ENCODE data around the gene RETREG3. TPM values are rescaled to one million over a fixed set of nuclear protein-coding genes. Genes with fewer than 3 reads are reported as not detected.
"Not testable (repeated sequence)": the region's sequence is repeated elsewhere in the genome, so short reads cannot be mapped to it uniquely, and the experiment has no call there.

The RETREG3 gene
- total and polyA plus RNA-seq, 7 donors = 13.9 to 43.2 (median 35.0) TPM

DNA sequence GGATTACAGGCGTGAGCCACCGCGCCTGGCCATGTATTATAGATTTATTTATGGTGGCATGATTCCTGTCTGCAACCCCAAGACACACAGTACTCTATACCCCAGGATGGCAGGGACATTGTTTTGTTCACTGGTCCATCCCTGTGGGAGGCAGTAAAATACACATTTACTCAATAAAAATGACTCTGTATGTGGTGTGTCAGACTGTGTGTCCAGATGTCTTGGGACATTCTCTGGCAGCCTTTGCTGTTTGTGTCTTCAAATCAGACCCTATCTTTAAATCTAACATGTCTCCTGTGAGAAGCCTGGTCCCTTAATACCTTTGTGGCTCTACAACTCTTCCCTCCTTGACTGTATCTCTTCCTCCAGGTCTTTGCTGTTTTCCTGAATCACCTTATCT is 48.9 kb downstream of the RETREG3 start:
- H3K4me3 ChIP-seq = no peak overlapping the region
- DNase-seq (no peak), ATAC-seq (no peak)
- peaks cover 2 to 14% of the 10 kb centered on the region in 2 donors for H3K36me3 ChIP-seq (ENCODE audit: insufficient read depth in 1 of 2, low read depth in 1 of 2)
- H3K27ac ChIP-seq = no peak overlapping the region
- H3K27me3 ChIP-seq (ENCODE audit: insufficient read depth in 3 of 3, low read length in 2 of 3) = no peaks in the 10 kb centered on the region
- WGBS, 3 donors = 74 to 86% (median 79%) methylated on average over 3 of the region's 3 CpGs
- no peaks in the 10 kb centered on the region for H3K9me3 ChIP-seq
- intact Hi-C loops (cut with DNase I) = no loop called here
- peaks cover 22% of the 10 kb centered on the region for H3K4me1 ChIP-seq
- no peak for TF ChIP-seq CTCF (IDR thresholded peaks at IDR 0.05)

DNA sequence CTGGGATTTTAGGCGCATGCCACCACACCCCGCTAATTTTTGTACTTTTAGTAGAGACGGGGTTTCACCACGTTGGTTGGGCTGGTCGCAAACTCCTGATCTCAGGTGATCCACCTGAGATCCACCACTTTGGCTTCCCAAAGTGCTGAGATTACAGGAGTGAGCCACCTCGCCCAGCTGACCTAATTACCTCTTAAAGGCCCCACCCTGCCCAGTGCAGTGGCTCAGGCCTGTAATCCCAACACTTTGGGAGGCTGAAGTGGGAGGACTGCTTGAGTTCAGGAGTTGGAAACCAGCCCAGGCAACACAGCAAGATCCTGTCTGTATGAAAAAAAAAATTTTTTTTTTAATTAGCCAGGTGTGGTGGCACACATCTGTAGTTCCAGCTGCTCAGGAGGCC is 50.1 kb downstream of the RETREG3 start:
- no peaks in the 10 kb centered on the region for H3K9me3 ChIP-seq
- intact Hi-C loops (cut with DNase I) = no loop called here
- no peak for ATAC-seq
- peak overlapping the region; percentile 16 for H3K27ac ChIP-seq
- DNase-seq = no peak
- no peak for TF ChIP-seq CTCF (IDR thresholded peaks at IDR 0.05)
- H3K4me1 ChIP-seq = peaks cover 22% of the 10 kb centered on the region
- H3K36me3 ChIP-seq (ENCODE audit: insufficient read depth in 1 of 2, low read depth in 1 of 2) = peaks cover 0 to 3% of the 10 kb centered on the region in 2 donors
- 84 to 85% (median 84%) methylated on average over 6 of the region's 6 CpGs for WGBS, 3 donors
- no peaks in the 10 kb centered on the region for H3K27me3 ChIP-seq (ENCODE audit: insufficient read depth in 3 of 3, low read length in 2 of 3)
- no peak overlapping the region for H3K4me3 ChIP-seq

- H3K4me3 ChIP-seq; H3K9me3 ChIP-seq; H3K36me3 ChIP-seq (ENCODE audit: insufficient read depth in 1 of 2, low read depth in 1 of 2); ATAC-seq; intact Hi-C loops (cut with DNase I); H3K27ac ChIP-seq; H3K27me3 ChIP-seq (ENCODE audit: insufficient read depth in 3 of 3, low read length in 2 of 3): not testable (repeated sequence)
- 62 to 69% (median 62%) methylated on average over 5 of the region's 5 CpGs for WGBS, 3 donors
- peaks cover 10% of the 10 kb centered on the region for H3K4me1 ChIP-seq
- peak in 1 of 2 donors; percentile 44 for DNase-seq
Measured at GRCh38 chr17:42555961-42556617, 53.1 kb downstream of the RETREG3 start.

GRCh38 chr17:42555122-42555622 is 54.0 kb downstream of the RETREG3 start:
- no peaks in the 10 kb centered on the region for H3K27me3 ChIP-seq (ENCODE audit: insufficient read depth in 3 of 3, low read length in 2 of 3)
- no peaks in the 10 kb centered on the region for H3K9me3 ChIP-seq
- H3K4me1 ChIP-seq = peaks cover 10% of the 10 kb centered on the region
- H3K27ac ChIP-seq = peak overlapping the region; percentile 88
- peaks cover 0 to 3% of the 10 kb centered on the region in 2 donors for H3K36me3 ChIP-seq (ENCODE audit: insufficient read depth in 1 of 2, low read depth in 1 of 2)
- no peak for TF ChIP-seq CTCF (IDR thresholded peaks at IDR 0.05)
- no peak for DNase-seq
- 25 to 29% (median 28%) methylated on average over 4 of the region's 4 CpGs for WGBS, 3 donors
- H3K4me3 ChIP-seq = peak overlapping the region; percentile 92
- ATAC-seq = peak in 1 of 4 donors; percentile 4
- intact Hi-C loops (cut with DNase I) = no loop called here

- intact Hi-C loops (cut with DNase I) = no loop called here
- Histone ChIP-seq H3K4me3 (peak overlapping the region; percentile 92), H3K27ac (peak overlapping the region; percentile 88), H3K27me3 (ENCODE audit: insufficient read depth in 3 of 3, low read length in 2 of 3) (no peaks in the 10 kb centered on the region), H3K9me3 (no peaks in the 10 kb centered on the region), H3K4me1 (peaks cover 10% of the 10 kb centered on the region), H3K36me3 (ENCODE audit: insufficient read depth in 1 of 2, low read depth in 1 of 2) (peaks cover 0 to 3% of the 10 kb centered on the region in 2 donors)
- TF ChIP-seq CTCF (IDR thresholded peaks at IDR 0.05) = no peak
- ATAC-seq = peak; percentile 88 to 94 (median 92)
- WGBS, 3 donors = 0 to 2% (median 1%) methylated on average over 70 to 82 of the region's 82 CpGs
- DNase-seq = peak; percentile 90 to 93
Measured at GRCh38 chr17:42554250-42555121, 54.7 kb downstream of the RETREG3 start.

Data from psoas muscle (tissue), 8 donors.